CD4-positive, alpha-beta T cell treated with Interleukin-21 for 1 hour (primary cell): Measurements from ENCODE around the gene LMBR1L.

Experiments
- DNase-seq: peaks from one replicate; pipeline ENCODE4 v3.0.0-alpha.2; 2020

LMBR1L gene

GRCh38 chr12:49051373-49051764 lies 59.3 kb downstream of the LMBR1L start:
- DNase-seq: no peak

DNA sequence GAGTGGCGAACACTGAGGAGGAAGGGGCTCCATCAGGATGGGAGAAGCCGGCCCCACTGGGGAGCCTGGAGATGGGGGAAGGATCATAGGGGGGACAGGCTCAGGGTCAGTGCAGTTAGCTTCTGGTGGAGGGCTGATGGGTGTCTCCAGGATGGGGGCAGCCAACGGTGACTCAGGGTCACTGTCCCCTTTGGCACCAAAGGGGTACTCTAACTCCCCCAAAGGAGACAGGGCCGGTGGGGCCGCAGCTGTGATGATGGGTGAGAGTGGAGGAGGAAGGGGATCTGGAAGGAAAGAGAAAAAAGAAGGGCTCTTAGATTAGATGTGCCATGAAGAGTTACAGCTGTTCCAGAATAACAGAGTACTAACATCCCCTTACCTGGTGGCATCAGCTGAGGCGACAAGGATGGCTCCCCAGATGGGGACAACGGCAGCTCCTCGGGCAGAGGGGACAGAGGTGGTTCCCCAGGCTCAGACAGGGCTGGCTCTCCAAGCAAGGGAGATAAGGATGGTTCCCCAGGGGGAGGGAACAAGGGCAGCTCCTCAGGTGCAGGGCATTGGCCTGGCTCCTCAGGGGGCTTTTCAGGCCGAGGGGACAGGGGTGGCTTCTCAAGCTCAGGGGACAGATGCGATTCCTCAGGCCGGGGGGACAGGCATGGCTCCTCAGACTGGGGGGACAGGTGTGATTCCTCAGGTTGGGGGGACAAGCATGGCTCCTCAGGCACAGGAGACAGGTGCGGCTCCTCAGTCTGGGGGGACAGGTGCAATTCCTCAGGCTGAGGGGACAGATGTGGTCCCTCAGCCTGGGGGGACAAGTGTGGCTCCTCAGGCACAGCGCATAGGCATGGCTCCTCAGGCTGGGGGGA lies 59.9 kb downstream of the LMBR1L start:
- DNase-seq: no peak

DNA sequence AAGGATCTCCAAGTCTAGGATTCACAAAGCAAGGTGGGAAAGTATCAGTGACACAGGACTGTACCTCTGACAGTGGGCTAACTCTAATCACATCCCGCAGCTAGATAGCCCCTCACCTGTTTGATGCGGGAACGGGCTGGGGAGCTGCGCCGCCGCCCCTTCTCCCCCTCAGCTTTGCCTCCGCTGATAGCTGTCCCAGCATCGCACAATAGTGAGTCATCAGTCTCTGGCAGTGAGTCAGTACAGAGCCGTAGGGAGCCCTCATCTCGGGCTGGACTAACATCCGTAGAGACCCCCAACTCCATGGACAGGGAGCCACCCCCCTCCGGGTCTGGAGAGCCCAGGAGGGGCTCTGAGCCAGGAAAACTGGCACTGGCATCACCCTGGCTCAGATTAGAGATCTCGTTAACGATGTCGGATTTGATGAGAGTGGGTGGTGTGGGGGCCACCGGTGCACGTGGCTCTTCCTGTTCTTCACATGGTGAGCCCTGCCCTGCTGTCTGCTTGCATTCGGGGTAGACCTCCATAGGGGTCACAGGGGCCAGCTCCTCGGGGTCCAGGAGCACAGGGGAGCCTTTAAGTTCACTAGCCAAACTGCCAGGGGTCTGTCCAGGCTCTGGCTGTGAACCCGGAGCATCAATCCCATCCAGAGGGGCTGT lies 61.0 kb downstream of the LMBR1L start:
- no peak for DNase-seq

DNA sequence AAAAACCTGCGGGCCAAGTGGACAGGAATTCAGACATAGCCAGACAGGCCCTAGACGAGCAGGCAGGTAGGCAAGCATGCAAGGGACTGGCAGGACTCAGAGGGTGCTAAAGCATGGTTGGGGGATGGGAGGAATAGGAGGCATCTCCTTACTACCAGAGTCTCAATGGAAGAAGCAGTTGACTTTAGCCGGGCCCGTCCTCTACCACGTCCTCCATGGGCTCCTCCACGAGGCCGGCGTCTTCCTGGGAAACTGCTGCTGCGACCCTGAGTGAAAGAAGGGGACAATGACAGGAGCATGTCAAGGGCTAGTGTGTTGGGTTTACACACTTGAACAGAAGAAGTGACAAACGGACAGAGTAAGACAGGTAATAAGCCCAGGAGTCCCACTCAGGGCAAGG lies 61.7 kb downstream of the LMBR1L start:
- no peak for DNase-seq
